ENCODE measurements around the gene TBL1XR1.
"Not testable (repeated sequence)": the region's sequence is repeated elsewhere in the genome, so short reads cannot be mapped to it uniquely, and the experiment has no call there.

The TBL1XR1 gene

GRCh38 chr3:177005718-177006405 lies 191.4 kb downstream of the TBL1XR1 start:
- H3K9me3 ChIP-seq (ENCODE audit: control insufficient read depth, insufficient read depth, low read depth, low read length) = peaks cover 39% of the 10 kb centered on the region
- H3K27me3 ChIP-seq (ENCODE audit: control insufficient read depth, insufficient read depth, low read length) = no peaks in the 10 kb centered on the region
- H3K4me1 ChIP-seq (ENCODE audit: control insufficient read depth, insufficient read depth, low read length) = no peaks in the 10 kb centered on the region
- H3K9ac ChIP-seq (ENCODE audit: low read length) = no peak overlapping the region
- H3K36me3 ChIP-seq (ENCODE audit: control insufficient read depth, insufficient read depth, low read length) = no peaks in the 10 kb centered on the region; the same call in 1 of the 2 replicates
- H3K4me3 ChIP-seq (ENCODE audit: low read depth, low read length) = no peak overlapping the region
- no peak overlapping the region for H3K27ac ChIP-seq (ENCODE audit: low read depth, low read length)

GRCh38 chr3:177000159-177000558 lies 197.1 kb downstream of the TBL1XR1 start:
- H3K9ac ChIP-seq (ENCODE audit: low read length); H3K27me3 ChIP-seq (ENCODE audit: control insufficient read depth, insufficient read depth, low read length); H3K4me1 ChIP-seq (ENCODE audit: control insufficient read depth, insufficient read depth, low read length); H3K4me3 ChIP-seq (ENCODE audit: low read depth, low read length); H3K9me3 ChIP-seq (ENCODE audit: control insufficient read depth, insufficient read depth, low read depth, low read length); H3K36me3 ChIP-seq (ENCODE audit: control insufficient read depth, insufficient read depth, low read length); H3K27ac ChIP-seq (ENCODE audit: low read depth, low read length): not testable (repeated sequence)

- Histone ChIP-seq H3K9ac (ENCODE audit: low read length) (no peak overlapping the region), H3K9me3 (ENCODE audit: control insufficient read depth, insufficient read depth, low read depth, low read length) (peaks cover 8% of the 10 kb centered on the region), H3K27ac (ENCODE audit: low read depth, low read length) (no peak overlapping the region), H3K4me1 (ENCODE audit: control insufficient read depth, insufficient read depth, low read length) (peaks cover 19% of the 10 kb centered on the region; the same call in 1 of the 2 replicates), H3K27me3 (ENCODE audit: control insufficient read depth, insufficient read depth, low read length) (no peaks in the 10 kb centered on the region), H3K4me3 (ENCODE audit: low read depth, low read length) (no peak overlapping the region), H3K36me3 (ENCODE audit: control insufficient read depth, insufficient read depth, low read length) (no peaks in the 10 kb centered on the region)
These were observed 201.3 kb downstream of the TBL1XR1 start for GRCh38 chr3:176995946-176996345.

- Histone ChIP-seq H3K27ac (ENCODE audit: low read depth, low read length) (no peak overlapping the region), H3K9ac (ENCODE audit: low read length) (no peak overlapping the region), H3K9me3 (ENCODE audit: control insufficient read depth, insufficient read depth, low read depth, low read length) (peaks cover 5% of the 10 kb centered on the region), H3K4me1 (ENCODE audit: control insufficient read depth, insufficient read depth, low read length) (peaks cover 19% of the 10 kb centered on the region; the same call in 1 of the 2 replicates), H3K27me3 (ENCODE audit: control insufficient read depth, insufficient read depth, low read length) (no peaks in the 10 kb centered on the region), H3K36me3 (ENCODE audit: control insufficient read depth, insufficient read depth, low read length) (no peaks in the 10 kb centered on the region), H3K4me3 (ENCODE audit: low read depth, low read length) (no peak overlapping the region)
These were observed 202.1 kb downstream of the TBL1XR1 start for GRCh38 chr3:176994891-176995781.

- H3K27me3 ChIP-seq (ENCODE audit: control insufficient read depth, insufficient read depth, low read length) = no peaks in the 10 kb centered on the region
- H3K9ac ChIP-seq (ENCODE audit: low read length) = no peak overlapping the region
- H3K4me3 ChIP-seq (ENCODE audit: low read depth, low read length) = no peak overlapping the region
- H3K4me1 ChIP-seq (ENCODE audit: control insufficient read depth, insufficient read depth, low read length) = peaks cover 19% of the 10 kb centered on the region; the same call in 1 of the 2 replicates
- peaks cover 5% of the 10 kb centered on the region for H3K9me3 ChIP-seq (ENCODE audit: control insufficient read depth, insufficient read depth, low read depth, low read length)
- no peaks in the 10 kb centered on the region for H3K36me3 ChIP-seq (ENCODE audit: control insufficient read depth, insufficient read depth, low read length)
- H3K27ac ChIP-seq (ENCODE audit: low read depth, low read length) = no peak overlapping the region
These were observed 202.9 kb downstream of the TBL1XR1 start for GRCh38 chr3:176994393-176994792.

- no peak overlapping the region for H3K27ac ChIP-seq (ENCODE audit: low read depth, low read length)
- peaks cover 5% of the 10 kb centered on the region for H3K9me3 ChIP-seq (ENCODE audit: control insufficient read depth, insufficient read depth, low read depth, low read length)
- no peak overlapping the region for H3K4me3 ChIP-seq (ENCODE audit: low read depth, low read length)
- H3K4me1 ChIP-seq (ENCODE audit: control insufficient read depth, insufficient read depth, low read length) = peaks cover 19% of the 10 kb centered on the region; the same call in 1 of the 2 replicates
- no peaks in the 10 kb centered on the region for H3K36me3 ChIP-seq (ENCODE audit: control insufficient read depth, insufficient read depth, low read length)
- no peak overlapping the region for H3K9ac ChIP-seq (ENCODE audit: low read length)
- H3K27me3 ChIP-seq (ENCODE audit: control insufficient read depth, insufficient read depth, low read length) = no peaks in the 10 kb centered on the region
These were observed 204.3 kb downstream of the TBL1XR1 start for GRCh38 chr3:176992978-176993377.

- peaks cover 19% of the 10 kb centered on the region; the same call in 1 of the 2 replicates for H3K4me1 ChIP-seq (ENCODE audit: control insufficient read depth, insufficient read depth, low read length)
- no peak overlapping the region for H3K9ac ChIP-seq (ENCODE audit: low read length)
- H3K27ac ChIP-seq (ENCODE audit: low read depth, low read length) = no peak overlapping the region
- H3K4me3 ChIP-seq (ENCODE audit: low read depth, low read length) = no peak overlapping the region
- H3K27me3 ChIP-seq (ENCODE audit: control insufficient read depth, insufficient read depth, low read length) = no peaks in the 10 kb centered on the region
- no peaks in the 10 kb centered on the region for H3K36me3 ChIP-seq (ENCODE audit: control insufficient read depth, insufficient read depth, low read length)
- peaks cover 5% of the 10 kb centered on the region for H3K9me3 ChIP-seq (ENCODE audit: control insufficient read depth, insufficient read depth, low read depth, low read length)
These were observed 204.7 kb downstream of the TBL1XR1 start for GRCh38 chr3:176992565-176992964.

- Histone ChIP-seq H3K27ac (ENCODE audit: low read depth, low read length) (no peak overlapping the region), H3K9me3 (ENCODE audit: control insufficient read depth, insufficient read depth, low read depth, low read length) (peaks cover 5% of the 10 kb centered on the region), H3K4me3 (ENCODE audit: low read depth, low read length) (no peak overlapping the region), H3K4me1 (ENCODE audit: control insufficient read depth, insufficient read depth, low read length) (peaks cover 2% of the 10 kb centered on the region; the same call in 1 of the 2 replicates), H3K27me3 (ENCODE audit: control insufficient read depth, insufficient read depth, low read length) (no peaks in the 10 kb centered on the region), H3K9ac (ENCODE audit: low read length) (no peak overlapping the region), H3K36me3 (ENCODE audit: control insufficient read depth, insufficient read depth, low read length) (no peaks in the 10 kb centered on the region)
These were observed 208.5 kb downstream of the TBL1XR1 start for GRCh38 chr3:176988795-176989194.

- H3K4me3 ChIP-seq (ENCODE audit: low read depth, low read length) = no peak overlapping the region
- H3K9me3 ChIP-seq (ENCODE audit: control insufficient read depth, insufficient read depth, low read depth, low read length) = peaks cover 5% of the 10 kb centered on the region
- H3K9ac ChIP-seq (ENCODE audit: low read length) = no peak overlapping the region
- no peaks in the 10 kb centered on the region for H3K36me3 ChIP-seq (ENCODE audit: control insufficient read depth, insufficient read depth, low read length)
- no peaks in the 10 kb centered on the region for H3K27me3 ChIP-seq (ENCODE audit: control insufficient read depth, insufficient read depth, low read length)
- no peak overlapping the region for H3K27ac ChIP-seq (ENCODE audit: low read depth, low read length)
- no peaks in the 10 kb centered on the region for H3K4me1 ChIP-seq (ENCODE audit: control insufficient read depth, insufficient read depth, low read length)
These were observed 209.2 kb downstream of the TBL1XR1 start for GRCh38 chr3:176987901-176988650.

- Histone ChIP-seq H3K9me3 (ENCODE audit: control insufficient read depth, insufficient read depth, low read depth, low read length) (no peaks in the 10 kb centered on the region), H3K36me3 (ENCODE audit: control insufficient read depth, insufficient read depth, low read length) (no peaks in the 10 kb centered on the region), H3K27me3 (ENCODE audit: control insufficient read depth, insufficient read depth, low read length) (no peaks in the 10 kb centered on the region), H3K9ac (ENCODE audit: low read length) (no peak overlapping the region), H3K4me3 (ENCODE audit: low read depth, low read length) (no peak overlapping the region), H3K27ac (ENCODE audit: low read depth, low read length) (no peak overlapping the region), H3K4me1 (ENCODE audit: control insufficient read depth, insufficient read depth, low read length) (no peaks in the 10 kb centered on the region)
These were observed 218.8 kb downstream of the TBL1XR1 start for GRCh38 chr3:176978441-176978840.
